ENCODE data around the gene NPHP3. TPM values are rescaled to one million over a fixed set of nuclear protein-coding genes. Genes with fewer than 3 reads are reported as not detected.

Gene NPHP3
- total RNA-seq, 4 donors from 2014 or later = 25.6 to 46.0 (median 32.0) TPM

DNA sequence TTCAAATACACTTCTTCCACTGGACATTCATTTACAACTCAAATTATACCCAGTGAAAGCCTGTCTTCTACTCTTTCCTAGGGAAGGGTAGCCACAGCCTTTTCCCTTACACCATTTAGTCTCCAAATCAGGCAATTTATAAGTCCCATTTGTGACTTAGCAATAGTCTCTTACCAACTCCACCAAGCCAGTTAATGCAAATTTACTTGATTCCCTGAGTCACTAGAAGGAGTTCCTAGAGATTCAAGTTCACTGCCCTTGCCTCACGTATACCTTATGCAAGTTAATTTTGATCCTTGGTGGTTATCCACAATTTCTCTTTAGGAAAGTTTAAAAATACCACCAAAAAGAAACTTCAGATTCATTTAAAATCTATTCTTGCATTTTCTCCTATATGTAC lies 16.1 kb upstream of the NPHP3 start:
- DNase-seq (ENCODE audit: low spot score) = no peak
- TF ChIP-seq, protein P1, sequence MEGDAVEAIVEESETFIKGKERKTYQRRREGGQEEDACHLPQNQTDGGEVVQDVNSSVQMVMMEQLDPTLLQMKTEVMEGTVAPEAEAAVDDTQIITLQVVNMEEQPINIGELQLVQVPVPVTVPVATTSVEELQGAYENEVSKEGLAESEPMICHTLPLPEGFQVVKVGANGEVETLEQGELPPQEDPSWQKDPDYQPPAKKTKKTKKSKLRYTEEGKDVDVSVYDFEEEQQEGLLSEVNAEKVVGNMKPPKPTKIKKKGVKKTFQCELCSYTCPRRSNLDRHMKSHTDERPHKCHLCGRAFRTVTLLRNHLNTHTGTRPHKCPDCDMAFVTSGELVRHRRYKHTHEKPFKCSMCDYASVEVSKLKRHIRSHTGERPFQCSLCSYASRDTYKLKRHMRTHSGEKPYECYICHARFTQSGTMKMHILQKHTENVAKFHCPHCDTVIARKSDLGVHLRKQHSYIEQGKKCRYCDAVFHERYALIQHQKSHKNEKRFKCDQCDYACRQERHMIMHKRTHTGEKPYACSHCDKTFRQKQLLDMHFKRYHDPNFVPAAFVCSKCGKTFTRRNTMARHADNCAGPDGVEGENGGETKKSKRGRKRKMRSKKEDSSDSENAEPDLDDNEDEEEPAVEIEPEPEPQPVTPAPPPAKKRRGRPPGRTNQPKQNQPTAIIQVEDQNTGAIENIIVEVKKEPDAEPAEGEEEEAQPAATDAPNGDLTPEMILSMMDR (IDR thresholded peaks at IDR 0.05) = no peak
- no peak for ATAC-seq (ENCODE audit: low FRiP score)

DNA sequence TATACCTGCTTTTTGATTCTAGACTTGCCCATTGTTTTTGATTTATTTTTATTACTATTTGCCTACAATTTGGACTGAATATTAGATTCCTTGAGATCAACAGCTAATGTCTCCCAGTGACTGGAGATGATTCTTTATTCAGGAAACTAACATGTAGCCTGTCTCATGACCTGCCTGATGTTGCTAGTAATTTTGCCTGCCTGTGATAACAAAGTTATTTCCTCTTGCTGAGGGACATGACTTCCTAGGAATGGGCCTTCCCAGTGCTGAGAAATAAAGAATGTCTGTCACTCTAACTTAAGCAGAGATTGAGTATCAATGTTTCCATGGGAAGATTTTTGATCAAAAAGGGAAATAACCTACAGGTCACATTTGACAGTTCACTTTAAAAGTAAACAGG lies 13.4 kb upstream of the NPHP3 start:
- TF ChIP-seq, protein P1 (IDR thresholded peaks at IDR 0.05) = no peak
- no peak for ATAC-seq (ENCODE audit: low FRiP score)
- no peak for DNase-seq (ENCODE audit: low spot score)

DNA sequence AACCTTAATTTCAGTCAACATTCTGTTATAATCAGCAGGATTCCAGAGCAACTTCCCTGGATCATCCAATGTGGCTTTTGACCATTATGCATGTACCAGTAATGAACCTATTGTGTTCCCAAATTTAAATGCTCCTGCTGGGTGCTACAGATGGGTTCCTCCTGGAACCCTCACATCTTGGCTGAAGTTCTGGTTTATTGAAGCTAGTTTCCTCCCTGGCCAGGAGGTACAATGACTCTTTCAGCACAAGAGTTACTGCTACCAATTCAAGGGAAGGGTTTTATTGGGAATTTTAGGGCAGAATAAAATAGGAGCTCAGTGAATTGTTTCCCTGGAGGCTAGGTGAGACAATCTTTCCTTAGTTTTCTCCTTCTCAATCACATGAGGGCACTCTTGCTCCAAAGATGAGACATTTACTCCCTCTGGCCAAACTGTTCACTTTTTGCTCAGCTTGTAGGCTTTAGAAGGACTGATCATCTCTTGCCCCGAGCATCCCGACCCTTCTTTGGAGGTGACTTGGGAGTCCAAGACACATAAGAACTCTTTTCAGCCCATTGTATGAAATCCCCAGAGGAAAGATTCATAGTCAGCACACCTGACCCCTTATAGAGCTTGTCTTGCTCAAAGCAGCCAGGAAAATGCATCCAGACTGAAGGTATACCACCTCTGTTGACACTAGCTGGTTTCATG lies 8.8 kb upstream of the NPHP3 start:
- TF ChIP-seq, protein P1 (IDR thresholded peaks at IDR 0.05) = no peak
- ATAC-seq (ENCODE audit: low FRiP score) = no peak
- no peak for DNase-seq (ENCODE audit: low spot score)

DNA sequence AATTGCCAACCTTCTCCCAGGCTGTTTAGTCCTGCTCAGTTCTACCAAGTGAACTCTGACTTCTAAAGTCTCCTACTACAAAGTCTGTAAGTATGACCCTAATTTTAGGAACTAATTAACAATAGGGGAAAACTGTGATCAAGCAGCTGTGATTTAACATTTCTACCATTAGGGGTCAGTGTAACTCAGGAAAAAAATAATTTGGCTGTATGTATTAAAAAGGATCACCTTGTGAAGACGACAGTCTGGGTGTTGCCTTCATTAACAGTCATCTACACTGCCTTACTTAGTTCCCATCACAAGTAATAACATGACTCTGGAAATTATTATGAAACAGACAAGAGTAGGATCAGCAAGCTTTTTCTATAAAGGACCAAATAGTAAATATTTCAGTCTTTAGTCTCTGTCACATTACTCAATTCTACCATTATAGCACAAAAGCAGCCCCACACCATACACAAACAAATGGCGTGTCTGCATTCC lies 4.2 kb upstream of the NPHP3 start:
- DNase-seq (ENCODE audit: low spot score) (no peak), ATAC-seq (ENCODE audit: low FRiP score) (no peak)
- TF ChIP-seq, protein P1 (IDR thresholded peaks at IDR 0.05) = peak in 2 of 3 donors; percentile 54 to 55

DNA sequence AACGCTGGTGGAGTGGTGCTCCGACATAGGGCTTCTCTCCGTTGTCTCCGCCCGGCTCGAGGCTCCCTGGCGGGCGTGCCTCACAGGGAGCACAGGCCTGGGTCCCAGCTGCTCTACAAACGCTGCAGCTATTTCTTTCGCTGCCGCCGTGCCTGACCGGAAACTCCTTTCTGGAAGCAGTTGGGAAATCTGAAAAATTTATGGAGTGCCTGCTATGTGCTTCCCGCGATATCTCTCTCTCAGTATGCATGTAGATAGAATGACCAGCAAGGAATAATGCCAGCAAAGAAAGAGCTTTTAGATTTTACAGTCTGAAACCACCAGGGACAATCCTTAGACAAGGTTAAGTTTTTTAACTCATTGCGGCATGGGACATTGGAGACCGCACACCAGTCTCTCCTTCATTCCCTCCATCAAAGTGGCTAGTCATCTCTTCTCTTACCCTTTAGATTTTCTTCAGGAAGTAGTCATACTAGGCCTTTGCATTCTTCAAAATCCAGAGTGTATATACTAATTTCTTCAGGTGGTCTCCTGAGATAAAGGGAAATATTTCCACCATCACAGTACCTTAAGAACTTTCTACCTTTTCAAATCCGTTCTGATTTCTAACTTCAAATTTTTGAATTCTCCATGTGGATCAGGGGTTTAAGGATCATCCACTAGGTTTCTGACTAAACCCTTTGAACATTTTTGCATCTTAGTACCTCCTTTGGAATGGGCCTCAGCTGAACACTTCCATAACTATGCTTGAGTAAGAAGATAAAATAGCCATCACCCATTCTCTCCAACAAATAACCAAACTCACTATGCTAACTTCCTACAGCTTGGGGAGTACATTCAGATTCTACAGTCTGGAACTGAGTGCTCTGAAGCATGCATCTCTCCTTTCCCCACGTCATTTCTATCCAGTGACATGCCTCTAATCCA lies 1.1 kb upstream of the NPHP3 start:
- ATAC-seq (ENCODE audit: low FRiP score) (peak; percentile 39), DNase-seq (ENCODE audit: low spot score) (no peak)

DNA sequence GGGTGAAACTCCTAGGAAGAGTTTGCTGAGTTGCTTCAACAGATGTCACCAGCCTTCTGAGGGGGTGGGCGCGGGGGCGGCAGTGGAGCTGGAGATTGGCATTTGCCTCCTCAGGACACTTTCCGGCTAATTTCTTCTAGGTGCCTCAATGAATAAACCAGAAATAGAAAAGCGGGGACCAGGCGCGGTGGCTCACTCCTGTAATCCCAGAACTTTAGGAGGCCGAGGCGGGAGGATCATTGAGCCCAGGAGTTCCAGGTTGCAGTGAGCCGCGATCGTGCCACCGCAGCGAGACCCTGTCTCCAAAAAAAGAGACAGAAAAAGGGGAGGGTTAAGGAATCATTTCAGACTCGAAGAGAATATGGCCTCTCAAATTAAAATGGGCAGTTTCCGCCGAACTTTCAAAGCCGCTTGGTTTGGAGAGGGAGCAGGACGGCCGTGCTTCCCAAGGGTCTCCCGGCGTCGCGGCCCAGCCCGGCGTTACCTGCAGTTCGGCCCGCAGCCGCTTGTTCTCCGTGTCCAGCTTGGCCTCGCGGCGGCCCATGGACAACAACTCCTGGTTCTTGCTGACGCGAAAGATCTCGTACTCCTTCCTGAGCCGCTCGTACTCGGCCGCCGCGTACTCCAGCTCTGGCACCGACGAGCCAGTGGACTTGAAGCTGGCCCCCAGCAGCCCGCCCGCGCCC lies 587 bp downstream of the NPHP3 start:
- TF ChIP-seq, protein P1 (IDR thresholded peaks at IDR 0.05) = no peak
- DNase-seq (ENCODE audit: low spot score) (peak; percentile 28), ATAC-seq (ENCODE audit: low FRiP score) (peak; percentile 26)

More for the DNA sequence above, 1.1 kb upstream of the NPHP3 start:
- TF ChIP-seq, protein P1 (IDR thresholded peaks at IDR 0.05) = no peak
